ENCODE data around the gene COL2A1. TPM values are rescaled to one million over a fixed set of nuclear protein-coding genes. Genes with fewer than 3 reads are reported as not detected.

Gene COL2A1
- total and polyA plus RNA-seq, 2 donors from 2014 or later: not detected

DNA sequence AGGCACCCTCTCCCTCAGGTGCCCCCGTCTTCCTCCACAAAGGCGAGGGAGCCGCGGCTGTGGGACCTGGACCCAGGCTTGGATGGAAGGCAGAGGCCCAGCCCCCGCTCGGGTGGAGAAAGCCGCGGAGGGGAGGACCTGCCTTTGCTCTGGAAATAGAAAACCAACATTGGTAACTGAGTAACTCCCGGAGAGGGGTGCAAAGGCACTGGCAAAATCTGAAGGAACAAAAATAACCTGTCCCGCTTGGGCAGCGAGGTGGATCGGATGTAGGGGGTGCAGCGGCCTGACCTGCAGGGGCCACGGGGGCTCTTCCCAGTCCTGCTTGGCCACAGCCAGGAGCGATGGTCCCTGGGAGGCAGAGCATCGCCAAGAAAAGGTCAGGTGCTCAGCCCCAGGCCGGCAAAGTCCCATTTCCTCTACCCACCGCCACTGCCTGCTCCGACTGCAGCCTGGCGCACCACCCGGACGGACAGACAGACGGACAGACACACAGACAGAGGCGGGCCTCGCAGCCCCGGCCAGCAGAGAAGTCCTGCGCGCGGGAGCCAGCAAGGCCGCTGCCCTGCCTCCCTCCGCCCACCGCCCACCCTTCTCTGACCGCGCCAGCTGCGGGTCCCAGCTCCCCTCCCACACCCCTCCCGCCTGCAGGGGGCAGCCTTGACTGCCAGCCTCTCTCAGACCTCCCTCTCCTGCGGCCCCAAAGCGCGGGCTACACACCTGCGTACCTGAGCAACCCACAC, 62.2 kb downstream of the COL2A1 start:
- peak; percentile 81 to 92 (median 86) for DNase-seq
- Histone ChIP-seq H3K27me3 (ENCODE audit: control insufficient read depth, insufficient read depth, low read length) (no peaks in the 10 kb centered on the region), H3K27ac (ENCODE audit: low read depth in 2 of 2, low read length in 2 of 2) (peak overlapping the region; percentile 79 to 85), H3K36me3 (ENCODE audit: control insufficient read depth in 2 of 3, insufficient read depth in 3 of 3, low read length in 3 of 3) (no peaks in the 10 kb centered on the region), H3K9ac (ENCODE audit: low read length in 3 of 3) (no peak overlapping the region), H3K9me3 (ENCODE audit: control insufficient read depth in 2 of 3, insufficient read depth in 1 of 3, low read length in 3 of 3) (no peaks in the 10 kb centered on the region), H3K4me3 (ENCODE audit: low read length in 3 of 3) (peak overlapping the region in 2 of 3 donors; percentile 20 to 54), H3K4me1 (ENCODE audit: control insufficient read depth in 2 of 3, insufficient read depth in 2 of 3, low read depth in 1 of 3, low read length in 3 of 3) (peaks cover 0 to 37% (median 11%) of the 10 kb centered on the region in 3 donors)
- intact Hi-C loops (cut with DNase I): no loop called here
- FAIRE-seq: no peak
- TF ChIP-seq CTCF (IDR thresholded peaks at IDR 0.05; ENCODE audit: borderline replicate concordance, extremely low read depth, insufficient read depth): peak; percentile 19

DNA sequence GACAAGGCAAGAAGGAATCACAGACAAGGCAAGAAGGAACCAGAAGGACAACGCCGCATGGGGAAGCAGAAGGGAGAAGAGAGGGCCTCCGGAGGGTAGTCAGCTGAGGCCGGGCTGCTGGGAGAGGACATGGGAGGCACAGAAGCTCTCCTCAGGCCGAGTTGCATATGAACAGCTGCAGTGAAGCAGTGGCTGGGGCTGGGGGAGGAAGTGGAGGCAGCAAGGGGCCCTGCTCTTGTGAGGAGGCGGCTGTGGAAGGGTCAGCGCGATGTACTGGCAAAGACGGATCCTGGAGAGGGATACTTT, 62.8 kb downstream of the COL2A1 start:
- DNase-seq (peak in 2 of 5 donors; percentile 22 to 37), FAIRE-seq (no peak)
- no peaks in the 10 kb centered on the region for H3K36me3 ChIP-seq (ENCODE audit: control insufficient read depth in 2 of 3, insufficient read depth in 3 of 3, low read length in 3 of 3)
- H3K4me3 ChIP-seq (ENCODE audit: low read length in 3 of 3): peak overlapping the region in 2 of 3 donors; percentile 20 to 54
- H3K4me1 ChIP-seq (ENCODE audit: control insufficient read depth in 2 of 3, insufficient read depth in 2 of 3, low read depth in 1 of 3, low read length in 3 of 3): peaks cover 0 to 31% (median 8%) of the 10 kb centered on the region in 3 donors
- no peaks in the 10 kb centered on the region for H3K9me3 ChIP-seq (ENCODE audit: control insufficient read depth in 2 of 3, insufficient read depth in 1 of 3, low read length in 3 of 3)
- no peak for TF ChIP-seq CTCF (IDR thresholded peaks at IDR 0.05; ENCODE audit: borderline replicate concordance, extremely low read depth, insufficient read depth)
- no peaks in the 10 kb centered on the region for H3K27me3 ChIP-seq (ENCODE audit: control insufficient read depth, insufficient read depth, low read length)
- no peak overlapping the region for H3K9ac ChIP-seq (ENCODE audit: low read length in 3 of 3)
- intact Hi-C loops (cut with DNase I): no loop called here
- H3K27ac ChIP-seq (ENCODE audit: low read depth in 2 of 2, low read length in 2 of 2): peak overlapping the region; percentile 33 to 55

- Histone ChIP-seq H3K27ac (ENCODE audit: low read depth in 2 of 2, low read length in 2 of 2) (peak overlapping the region; percentile 33 to 55), H3K4me1 (ENCODE audit: control insufficient read depth in 2 of 3, insufficient read depth in 2 of 3, low read depth in 1 of 3, low read length in 3 of 3) (peaks cover 0 to 27% (median 11%) of the 10 kb centered on the region in 3 donors), H3K4me3 (ENCODE audit: low read length in 3 of 3) (peak overlapping the region in 1 of 3 donors; percentile 54), H3K27me3 (ENCODE audit: control insufficient read depth, insufficient read depth, low read length) (no peaks in the 10 kb centered on the region), H3K9me3 (ENCODE audit: control insufficient read depth in 2 of 3, insufficient read depth in 1 of 3, low read length in 3 of 3) (no peaks in the 10 kb centered on the region), H3K9ac (ENCODE audit: low read length in 3 of 3) (no peak overlapping the region), H3K36me3 (ENCODE audit: control insufficient read depth in 2 of 3, insufficient read depth in 3 of 3, low read length in 3 of 3) (no peaks in the 10 kb centered on the region)
- TF ChIP-seq CTCF (IDR thresholded peaks at IDR 0.05; ENCODE audit: borderline replicate concordance, extremely low read depth, insufficient read depth): no peak
- intact Hi-C loops (cut with DNase I): no loop called here
- FAIRE-seq (no peak), DNase-seq (no peak)
Observed at GRCh38 chr12:47940773-47941474, 63.4 kb downstream of the COL2A1 start.
